Activated naive CD8-positive, alpha-beta T cell treated with anti-CD3 and anti-CD28 coated beads, Interleukin-2, amount 50 U/mL, for 16 hours (primary cell): ENCODE measurements around the gene FAIM2.
A peak's percentile ranks its signal among the peaks of the same experiment; 100 is the strongest.
"Not testable (repeated sequence)": the region's sequence is repeated elsewhere in the genome, so short reads cannot be mapped to it uniquely, and the experiment has no call there.

Source experiments
- DNase-seq: peaks from one replicate; pipeline ENCODE4 v3.0.0-alpha.2; 2020; ENCODE audit warnings: low read depth, low spot score

The FAIM2 gene

DNA sequence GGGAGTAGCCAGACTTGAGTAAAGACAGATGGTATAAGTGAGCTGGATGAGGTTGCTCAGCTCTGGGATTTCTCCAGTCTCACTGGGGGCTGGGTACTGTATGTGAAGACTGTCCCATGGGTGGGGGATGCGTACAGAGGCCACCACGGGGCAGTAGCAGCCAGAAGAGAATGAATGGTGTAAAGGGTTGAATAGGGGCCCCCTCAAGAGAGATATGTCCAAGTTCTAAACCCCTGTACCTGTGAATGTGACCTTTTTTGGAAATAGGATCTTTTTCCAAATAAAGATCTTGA is 39.0 kb downstream of the FAIM2 start:
- DNase-seq, result no peak

DNA sequence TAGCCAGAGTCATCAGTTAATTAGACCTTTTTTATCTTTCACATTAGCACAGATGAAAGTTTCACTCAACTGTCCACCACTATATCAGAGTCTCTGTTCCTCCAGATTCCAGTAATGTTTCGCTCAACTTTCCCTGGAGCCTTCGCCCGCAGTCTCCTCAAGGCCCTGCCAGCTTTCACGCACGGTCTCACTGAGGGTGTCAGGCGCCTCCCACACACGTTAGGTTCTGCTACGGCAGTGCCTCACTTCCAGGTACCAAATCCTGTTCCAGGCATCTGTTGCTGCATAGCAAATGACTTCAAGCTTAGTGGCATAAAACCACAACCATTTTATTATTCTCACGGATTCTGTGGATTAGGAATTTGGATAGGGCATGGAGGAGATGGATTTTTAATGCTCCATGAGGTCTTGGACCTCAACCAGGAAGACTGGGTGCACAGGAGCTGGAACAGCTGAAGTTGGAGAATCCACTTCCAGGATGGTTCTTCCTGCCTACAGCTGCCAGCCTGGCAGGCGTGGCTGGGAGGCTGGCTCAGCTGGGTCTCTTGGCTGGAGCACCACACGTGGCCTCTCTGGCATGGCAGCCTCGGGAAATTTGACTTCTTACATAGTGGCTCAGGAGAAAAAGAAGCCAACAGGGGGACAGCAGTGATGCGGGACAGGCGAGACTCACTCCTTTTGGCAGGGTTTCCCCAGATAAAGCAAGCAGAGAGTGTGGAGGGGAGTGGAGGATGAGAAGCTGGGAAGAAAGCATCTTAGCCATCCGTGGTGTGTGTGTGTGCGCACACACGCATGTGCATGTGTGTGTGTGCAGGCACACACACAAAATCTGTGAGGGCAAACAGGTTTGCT is 39.5 kb downstream of the FAIM2 start:
- DNase-seq, result no peak

- not testable (repeated sequence) for DNase-seq
Measured at GRCh38 chr12:49860921-49861320, 42.8 kb downstream of the FAIM2 start.

DNA sequence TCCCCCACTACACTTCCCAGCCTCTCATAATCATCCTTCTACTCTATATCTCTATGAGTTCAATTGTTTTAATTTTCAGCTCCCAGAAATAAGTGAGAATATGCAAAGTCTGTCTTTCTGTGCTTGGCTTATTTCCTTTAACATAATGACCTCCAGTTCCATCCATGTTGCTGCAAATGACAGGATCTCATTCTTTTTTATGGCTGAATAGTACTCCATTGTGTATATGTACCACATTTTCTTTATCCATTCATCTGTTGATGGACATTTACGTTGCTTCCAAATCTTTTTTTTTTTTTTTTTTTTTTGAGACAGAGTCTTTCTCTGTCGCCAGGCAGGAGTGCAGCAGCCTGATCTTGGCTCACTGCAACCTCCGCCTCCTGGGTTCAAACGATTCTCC is 47.8 kb downstream of the FAIM2 start:
- DNase-seq, result not testable (repeated sequence)

- no peak for DNase-seq
Measured at GRCh38 chr12:49854976-49855375, 48.7 kb downstream of the FAIM2 start.

DNA sequence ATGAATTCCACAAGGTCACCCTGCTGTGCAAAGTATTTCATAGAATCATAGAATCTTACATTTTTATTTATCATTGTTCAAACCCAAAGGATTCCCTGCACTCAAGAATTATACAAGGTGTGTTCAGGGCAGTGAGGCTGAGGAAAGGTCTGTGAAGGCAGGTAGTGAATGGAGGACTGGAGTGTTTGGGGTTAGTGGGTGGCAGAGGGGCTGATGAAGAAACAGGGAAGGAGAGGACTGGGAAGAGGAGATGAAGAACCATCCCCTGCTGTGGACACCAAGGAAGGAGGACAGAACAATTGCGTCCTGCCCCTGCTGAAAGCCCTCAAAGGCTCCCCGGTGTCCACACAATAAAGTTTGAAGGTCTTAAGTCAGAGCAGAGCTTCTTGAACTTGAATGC is 50.0 kb downstream of the FAIM2 start:
- no peak for DNase-seq

DNA sequence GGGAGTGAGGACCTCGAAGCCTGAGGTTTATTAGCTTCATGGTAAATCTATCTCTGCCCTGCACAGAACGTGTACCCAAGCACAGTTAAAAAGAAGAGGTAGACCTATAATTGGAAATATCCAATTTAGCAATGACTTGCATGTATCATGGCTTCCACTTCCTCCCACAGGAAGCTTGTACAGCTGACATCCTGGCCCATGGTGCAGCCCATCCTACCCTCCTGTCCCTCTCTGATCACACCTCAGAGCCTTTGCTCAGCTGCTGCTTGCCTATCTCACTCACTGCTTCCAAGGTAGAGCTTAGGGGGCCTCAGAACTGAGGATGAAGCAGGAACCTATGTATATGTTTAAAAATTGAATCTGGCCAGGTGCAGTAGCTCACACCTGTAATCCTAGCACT is 56.5 kb downstream of the FAIM2 start:
- no peak for DNase-seq

DNA sequence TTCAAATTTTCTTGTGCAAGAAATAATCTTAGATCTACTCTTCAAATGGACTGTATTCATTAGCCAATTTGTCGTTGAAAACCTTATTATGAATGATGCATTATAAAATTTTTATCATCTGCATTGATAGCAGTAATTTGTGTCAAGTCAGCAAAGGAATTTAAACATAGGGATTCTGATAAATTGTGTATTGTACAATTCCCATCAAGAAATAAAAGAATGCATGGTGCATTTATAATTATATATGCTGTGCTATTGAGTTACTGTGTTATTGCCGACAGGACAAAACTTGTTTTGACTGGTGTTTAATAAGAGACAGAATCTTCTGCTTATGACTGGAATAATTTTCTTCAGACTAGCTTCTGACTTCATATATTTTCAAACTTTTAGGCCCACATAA is 57.7 kb downstream of the FAIM2 start:
- DNase-seq, result no peak

DNA sequence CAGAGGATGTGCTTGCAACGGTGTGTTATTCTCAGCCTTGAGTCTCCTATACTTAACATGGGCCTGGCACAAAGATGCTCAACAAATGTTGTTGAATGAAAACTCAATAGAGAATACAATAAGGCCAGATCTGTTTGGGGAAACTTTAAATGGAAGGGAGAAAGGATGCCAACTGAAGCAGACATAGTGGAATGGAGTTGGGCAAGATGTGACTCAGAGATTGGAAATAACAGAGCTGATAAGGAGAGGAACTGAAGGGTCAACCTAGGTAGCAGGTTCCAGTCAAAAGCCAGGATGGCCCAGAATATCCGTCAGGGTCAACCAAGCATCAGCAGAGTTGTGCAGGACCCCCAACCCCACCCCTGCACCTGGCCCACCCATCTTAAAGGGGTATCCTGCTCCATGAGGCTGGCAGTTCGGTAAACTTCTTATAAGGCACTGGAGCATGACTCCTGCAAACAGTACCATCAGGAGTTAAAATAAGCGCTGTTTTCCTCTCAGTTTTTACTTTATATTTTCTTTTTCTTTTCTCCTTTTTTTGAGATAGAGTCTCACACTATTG is 59.7 kb downstream of the FAIM2 start:
- no peak for DNase-seq

- DNase-seq, result no peak
Measured at GRCh38 chr12:49843411-49843810, 60.3 kb downstream of the FAIM2 start.

DNA sequence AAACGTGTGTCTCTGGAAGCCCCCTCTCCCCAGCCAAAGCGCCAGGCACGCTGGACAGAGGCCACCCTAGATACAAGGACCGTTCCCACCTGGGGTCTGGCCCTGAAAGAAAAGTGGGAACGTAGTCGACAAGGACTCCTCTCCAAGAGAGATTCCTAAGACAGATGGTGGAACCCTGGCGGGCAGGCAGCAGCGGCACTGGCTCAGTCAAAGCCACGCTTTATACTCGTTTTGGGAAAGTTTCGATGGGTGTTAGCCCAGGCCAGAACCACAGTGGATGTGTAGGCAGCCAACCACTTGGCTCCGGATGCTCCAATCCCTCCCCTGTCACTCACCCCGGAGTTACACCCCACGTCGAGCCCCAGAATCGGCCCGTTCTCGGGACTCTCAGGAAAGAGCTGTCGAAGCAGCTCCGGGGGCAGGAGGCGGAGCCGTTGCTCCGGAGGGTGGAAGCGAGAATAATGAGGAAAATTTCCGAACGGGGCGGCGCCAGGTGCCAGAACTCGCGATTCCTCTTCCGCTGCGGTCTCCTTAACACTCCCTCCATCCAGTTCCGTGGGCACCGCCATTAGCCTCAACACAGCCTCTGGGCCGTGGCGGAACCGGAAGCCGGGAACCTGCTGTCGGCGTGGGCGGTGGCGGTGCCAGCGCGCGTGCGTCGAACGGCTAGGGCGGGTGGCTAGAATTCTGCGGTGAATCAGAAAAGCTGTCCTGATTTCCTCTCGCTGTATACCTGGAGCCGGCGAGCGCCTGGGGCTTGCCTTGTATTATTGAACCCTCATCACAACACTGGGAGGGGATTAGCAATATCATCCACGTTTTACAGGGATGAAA is 61.0 kb downstream of the FAIM2 start, which contains the start of gene BCDIN3D:
BCDIN3D (minus strand) TSS at position 588 of the 834 bp plus-strand sequence; CDS start at position 569, 19 bp downstream.
- DNase-seq, result peak; percentile 84

DNA sequence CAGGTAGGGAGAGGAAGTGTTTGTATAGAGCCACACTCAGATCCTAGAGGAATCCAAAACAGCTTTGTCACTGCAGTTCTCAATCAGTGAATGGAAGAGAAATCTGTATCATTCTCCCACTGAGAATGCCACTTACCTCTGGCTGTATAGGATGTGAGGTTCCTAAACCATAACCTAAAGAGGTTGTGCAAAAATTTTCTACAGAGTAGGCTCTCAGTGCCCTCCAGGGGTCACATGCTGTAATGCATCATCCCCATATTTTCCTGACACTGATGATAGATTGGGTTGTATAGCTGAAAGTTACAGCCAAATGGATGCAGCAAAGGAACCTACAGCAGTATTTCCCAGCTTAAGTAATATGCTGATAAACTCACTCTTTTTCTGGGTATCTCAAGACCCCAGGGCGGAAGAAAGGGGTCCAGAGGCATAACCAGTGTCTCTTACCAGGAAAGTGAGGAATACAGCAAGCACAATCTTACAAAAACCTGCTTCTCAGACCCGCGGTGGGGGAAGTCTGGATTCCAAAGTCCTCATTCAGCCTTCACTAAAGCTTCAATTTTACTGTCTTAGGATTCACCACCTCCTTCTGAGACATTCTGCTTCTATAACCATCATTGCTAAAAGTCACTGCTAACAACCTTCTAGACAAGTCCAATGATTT is 64.6 kb downstream of the FAIM2 start:
- no peak for DNase-seq

DNA sequence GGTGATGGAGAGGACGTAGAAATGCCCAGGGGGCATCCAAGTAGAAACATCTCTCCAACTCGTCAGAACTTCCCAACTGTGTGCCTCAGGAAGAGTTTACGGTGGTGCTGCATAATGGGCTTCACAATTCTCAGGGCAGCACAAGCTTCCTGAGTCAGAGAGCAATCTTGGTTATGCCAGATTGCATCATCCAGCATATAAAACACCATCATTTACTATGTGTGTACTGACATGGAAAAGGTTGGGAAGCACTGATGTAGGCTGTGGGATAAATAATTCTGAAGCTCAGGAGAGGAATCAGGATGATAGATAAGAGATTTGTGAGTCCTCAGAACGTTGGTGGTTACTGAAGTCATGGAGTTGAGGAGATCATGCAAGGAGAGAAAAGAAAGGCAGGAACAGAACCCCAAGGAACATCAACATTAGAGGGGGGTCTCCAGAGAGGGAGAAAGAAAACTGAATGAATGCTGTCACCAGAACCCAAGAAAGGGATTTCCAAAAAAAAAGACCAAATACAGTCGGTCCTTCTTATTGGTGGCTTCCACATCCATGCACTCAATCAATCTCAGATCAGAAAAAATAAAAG is 70.8 kb downstream of the FAIM2 start:
- no peak for DNase-seq

DNA sequence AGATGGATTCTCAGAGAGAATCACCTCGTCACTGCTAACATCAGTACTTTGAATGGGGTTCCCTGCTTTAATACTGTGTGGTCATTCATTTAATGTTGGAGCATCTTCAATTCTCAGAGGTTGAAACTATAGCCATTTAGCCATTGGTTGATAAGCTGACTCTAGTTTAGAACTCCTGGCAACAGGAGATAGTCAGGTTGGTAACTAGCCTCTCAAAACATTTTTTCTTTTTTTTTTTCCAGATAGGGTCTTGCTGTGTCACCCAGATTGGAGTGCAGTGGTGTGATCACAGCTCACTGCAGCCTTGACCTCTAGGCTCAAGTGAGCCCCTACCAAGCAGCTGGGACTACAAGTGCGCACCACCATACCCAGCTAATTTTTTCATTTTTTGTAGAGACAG is 72.0 kb downstream of the FAIM2 start:
- no peak for DNase-seq

- peak; percentile 90 for DNase-seq
Measured at GRCh38 chr12:49828133-49829091, 75.3 kb downstream of the FAIM2 start, which contains the start of gene NCKAP5L. Gene NCKAP5L, minus strand, starts transcription at chr12:49828413. Its CDS starts 24,369 bp downstream, at chr12:49804044.

GRCh38 chr12:49827401-49828099 is 76.2 kb downstream of the FAIM2 start:
- no peak for DNase-seq

- no peak for DNase-seq
Measured at GRCh38 chr12:49827051-49827400, 76.7 kb downstream of the FAIM2 start.

DNA sequence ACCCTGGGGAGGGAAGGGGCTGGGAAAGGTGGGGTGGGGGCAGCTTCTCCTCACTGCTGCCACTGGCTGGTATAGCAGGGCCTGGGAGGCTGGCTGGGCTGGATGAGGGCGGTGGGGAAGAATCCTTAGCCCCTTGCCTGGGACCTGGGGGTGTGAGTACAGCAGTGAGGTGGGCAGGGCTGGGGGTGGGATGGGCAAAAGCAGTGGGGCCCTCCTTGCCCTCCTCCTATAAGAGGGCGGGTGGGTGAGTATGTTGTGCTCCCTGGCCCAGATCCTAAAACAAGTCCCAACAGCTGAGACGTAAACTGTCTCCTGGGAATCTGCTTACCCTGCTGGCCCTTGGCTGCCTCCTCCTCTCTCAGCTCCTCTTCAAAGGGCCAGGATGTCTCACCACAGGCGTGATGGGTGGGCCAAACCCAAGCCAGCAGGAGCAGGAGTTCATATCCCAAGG is 77.7 kb downstream of the FAIM2 start:
- no peak for DNase-seq

DNA sequence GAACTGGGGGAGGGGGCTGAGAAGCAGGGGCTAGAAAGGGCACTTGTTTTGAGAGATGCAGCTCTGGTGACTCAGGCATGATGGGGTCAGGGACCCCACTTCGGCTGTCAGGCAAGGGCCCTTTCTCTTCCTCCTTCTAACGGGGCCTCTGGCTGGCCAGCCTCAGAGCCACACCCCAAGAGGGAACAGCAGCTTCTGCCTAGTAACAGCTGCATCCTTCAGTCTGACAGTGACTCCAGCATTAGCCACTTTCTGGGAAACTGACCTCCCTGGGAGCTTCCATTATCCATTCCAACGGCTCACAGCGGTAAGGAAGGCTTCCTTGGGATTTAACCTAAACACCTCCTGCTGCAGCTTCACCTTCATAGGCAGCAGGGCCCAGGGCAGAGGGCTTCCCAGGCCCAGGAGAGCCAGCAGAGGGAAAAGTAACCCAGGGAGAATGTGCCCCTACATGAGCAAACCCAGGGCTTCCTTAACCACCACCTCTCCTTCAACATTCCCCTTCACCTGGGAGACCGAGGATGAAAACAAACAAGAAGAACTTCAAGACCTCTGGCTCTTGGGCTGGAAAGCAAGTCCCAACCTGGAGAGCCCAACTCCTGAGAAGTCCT is 78.2 kb downstream of the FAIM2 start:
- DNase-seq, result no peak
